Ascending aorta (tissue), 2 donors: ENCODE results near the gene CABP2. TPM values are rescaled to one million over a fixed set of nuclear protein-coding genes. Genes with fewer than 3 reads are reported as not detected.

Experiments used
- DNase-seq, 2 donors: peaks; one replicate each; pipeline ENCODE4 v3.0.0-alpha.2; 2019; ENCODE audit warnings: low spot score in 2 of 2
- H3K27ac ChIP-seq, 2 donors: fragments of 200-600 bp; sonication (generic); one replicate each; pipeline ENCODE4 v1.5.1; 2016 to 2017; ENCODE audit warnings: mild to moderate bottlenecking in 1 of 2
- H3K27me3 ChIP-seq: fragments of 200-600 bp; sonication (generic); one replicate; pipeline ENCODE4 v1.5.1; 2017
- H3K36me3 ChIP-seq, 2 donors: fragments of 200-600 bp; sonication (generic); one replicate each; pipeline ENCODE4 v1.5.1; 2016
- H3K4me1 ChIP-seq, 2 donors: fragments of 200-600 bp; sonication (generic); one replicate each; pipeline ENCODE4 v1.5.1; 2016 to 2017; ENCODE audit warnings: mild to moderate bottlenecking in 1 of 2
- H3K4me3 ChIP-seq, 2 donors: fragments of 200-600 bp; sonication (generic); one replicate each; pipeline ENCODE4 v1.5.1; 2016 to 2017; ENCODE audit warnings: mild to moderate bottlenecking in 1 of 2
- H3K9me3 ChIP-seq, 2 donors: fragments of 200-600 bp; sonication (generic); one replicate each; pipeline ENCODE4 v1.5.1; 2016
- CTCF ChIP-seq, 3 experiments: fragments of 200-600 bp in 2 of 3; fragments of 450-650 bp in 1 of 3; sonication (generic) in 2 of 3; IDR thresholded peaks; one replicate each; pipeline ENCODE4 v1.5.1; 2016 to 2019; ENCODE audit warnings: antibody characterized with exemption in 3 of 3, mild to moderate bottlenecking in 1 of 3, moderate library complexity in 1 of 3
- intact Hi-C: fragments of 100-400 bp; cut with DNase I; formaldehyde crosslinking; loops from one replicate; pipeline ENCODE4 v1.15.1; 2023
- total RNA-seq: library from RNA; depleted of rRNA; stranded (reverse); fragments of >200 nt; gene quantifications from one replicate; pipeline ENCODE4 v1.1.0, GENCODE V29; 2016

Gene CABP2
- total RNA-seq, 1 donor from 2014 or later = not detected

GRCh38 chr11:67502328-67502979 is 20.8 kb downstream of the CABP2 start:
- Histone ChIP-seq H3K36me3 (peaks cover 0 to 27% of the 10 kb centered on the region in 2 donors), H3K9me3 (no peaks in the 10 kb centered on the region), H3K4me3 (no peak overlapping the region), H3K27ac (no peak overlapping the region), H3K4me1 (peaks cover 11 to 27% of the 10 kb centered on the region in 2 donors), H3K27me3 (no peaks in the 10 kb centered on the region)
- no peak for DNase-seq
- intact Hi-C loops = loop anchor here (10.0 kb wide), 2 partner anchors 302 to 388 kb away; partner anchors contain the start of gene KDM2A
- TF ChIP-seq CTCF (IDR thresholded peaks at IDR 0.05) = no peak

- no peak overlapping the region for H3K27ac ChIP-seq
- peaks cover 0 to 27% of the 10 kb centered on the region in 2 donors for H3K36me3 ChIP-seq
- peaks cover 5 to 22% of the 10 kb centered on the region in 2 donors for H3K4me1 ChIP-seq
- no peak overlapping the region for H3K4me3 ChIP-seq
- TF ChIP-seq CTCF (IDR thresholded peaks at IDR 0.05) = no peak
- no peaks in the 10 kb centered on the region for H3K27me3 ChIP-seq
- no peak for DNase-seq
- H3K9me3 ChIP-seq = no peaks in the 10 kb centered on the region
- intact Hi-C loops = loop anchor here (10.0 kb wide), 2 partner anchors 303 to 387 kb away; partner anchors contain the start of gene KDM2A
These were observed 21.4 kb downstream of the CABP2 start for GRCh38 chr11:67501854-67502253.

- no peak for TF ChIP-seq CTCF (IDR thresholded peaks at IDR 0.05)
- Histone ChIP-seq H3K4me3 (no peak overlapping the region), H3K27ac (no peak overlapping the region), H3K27me3 (no peaks in the 10 kb centered on the region), H3K36me3 (peaks cover 0 to 27% of the 10 kb centered on the region in 2 donors), H3K9me3 (no peaks in the 10 kb centered on the region), H3K4me1 (peaks cover 2 to 14% of the 10 kb centered on the region in 2 donors)
- intact Hi-C loops = loop anchor here (10.0 kb wide), 2 partner anchors 304 to 386 kb away; partner anchors contain the start of gene KDM2A
- no peak for DNase-seq
These were observed 22.2 kb downstream of the CABP2 start for GRCh38 chr11:67500831-67501715.

GRCh38 chr11:67500484-67500821 is 22.8 kb downstream of the CABP2 start:
- no peak for TF ChIP-seq CTCF (IDR thresholded peaks at IDR 0.05)
- DNase-seq = no peak
- intact Hi-C loops = loop anchor here (10.0 kb wide), 2 partner anchors 304 to 386 kb away; partner anchors contain the start of gene KDM2A
- H3K27me3 ChIP-seq = no peaks in the 10 kb centered on the region
- H3K4me3 ChIP-seq = no peak overlapping the region
- H3K36me3 ChIP-seq = peaks cover 6 to 27% of the 10 kb centered on the region in 2 donors
- H3K27ac ChIP-seq = no peak overlapping the region
- peaks cover 2 to 10% of the 10 kb centered on the region in 2 donors for H3K4me1 ChIP-seq
- no peaks in the 10 kb centered on the region for H3K9me3 ChIP-seq

GRCh38 chr11:67499808-67500483 is 23.3 kb downstream of the CABP2 start:
- Histone ChIP-seq H3K27ac (no peak overlapping the region), H3K9me3 (no peaks in the 10 kb centered on the region), H3K36me3 (peaks cover 11 to 31% of the 10 kb centered on the region in 2 donors), H3K4me1 (peaks cover 2 to 8% of the 10 kb centered on the region in 2 donors), H3K27me3 (no peaks in the 10 kb centered on the region), H3K4me3 (no peak overlapping the region)
- no peak for TF ChIP-seq CTCF (IDR thresholded peaks at IDR 0.05)
- DNase-seq = no peak
- intact Hi-C loops = loop anchor here (10.0 kb wide), 2 partner anchors 305 to 385 kb away; partner anchors contain the start of gene KDM2A
